SK-MEL-5 (cell line): ENCODE results near the gene MAOA. TPM values are rescaled to one million over a fixed set of nuclear protein-coding genes. Genes with fewer than 3 reads are reported as not detected.
A peak's percentile ranks its signal among the peaks of the same experiment; 100 is the strongest.

Experiments
- DNase-seq: peaks from one replicate; pipeline ENCODE4 v3.0.0-alpha.2; 2016; ENCODE audit warnings: low read depth, low spot score
- in situ Hi-C: cut with HindIII; loops from 2 replicates; pipeline ENCODE4 v1.10.0; 2016; ENCODE audit warnings: low sequenced_read_pairs, high pct_unique_total_duplicates, low pct_unique_long_range_greater_than_20kb
- total RNA-seq: library from RNA; depleted of rRNA; stranded (reverse); fragments of >200 nt; shearing (Covaris generic); gene quantifications from 2 replicates; pipeline ENCODE4 v1.2.3, GENCODE V29; 2014; rRNA removed

MAOA gene
- total RNA-seq, 1 experiment from 2014 or later, result 0.32 TPM

DNA sequence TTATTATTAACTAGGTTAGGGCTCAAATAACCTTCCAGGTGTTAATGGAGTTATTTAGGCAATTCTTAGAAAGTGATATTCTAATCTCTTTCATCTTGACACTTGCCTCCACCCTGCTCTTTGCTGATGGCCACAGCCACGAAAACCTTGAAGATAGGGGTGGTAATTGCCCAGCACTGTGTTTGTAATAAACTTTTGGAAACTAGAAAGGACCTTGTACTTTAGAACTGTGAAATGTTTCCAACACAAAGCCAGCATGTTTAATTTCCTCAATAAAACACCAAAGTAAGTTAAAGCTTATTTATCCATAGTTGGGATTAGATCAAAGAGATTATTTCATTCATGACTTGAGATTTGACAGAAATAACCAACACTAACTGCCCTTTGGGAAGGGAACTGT is 78.3 kb downstream of the MAOA start:
- in situ Hi-C loops, result no loop called here
- DNase-seq, result no peak

DNA sequence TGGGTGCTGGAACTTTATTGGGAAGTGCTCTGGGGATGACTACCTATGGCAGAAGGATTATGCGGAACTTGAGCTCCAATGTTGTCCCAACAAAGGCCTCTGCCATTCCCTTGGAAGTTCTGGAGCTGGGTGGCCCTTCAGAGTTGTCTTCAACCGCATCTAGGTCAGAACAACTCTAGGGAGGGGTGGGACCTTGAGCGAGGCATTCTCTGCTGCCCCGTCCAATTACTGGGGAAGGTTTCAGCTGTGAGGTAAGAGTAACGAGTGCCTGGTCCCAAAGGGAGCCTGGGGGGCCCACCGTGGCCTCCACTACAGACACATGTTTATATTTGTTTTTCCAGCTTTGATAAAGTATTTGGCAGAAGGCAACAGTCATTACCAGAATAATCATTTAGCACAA is 79.4 kb downstream of the MAOA start:
- no peak for DNase-seq
- in situ Hi-C loops, result no loop called here

DNA sequence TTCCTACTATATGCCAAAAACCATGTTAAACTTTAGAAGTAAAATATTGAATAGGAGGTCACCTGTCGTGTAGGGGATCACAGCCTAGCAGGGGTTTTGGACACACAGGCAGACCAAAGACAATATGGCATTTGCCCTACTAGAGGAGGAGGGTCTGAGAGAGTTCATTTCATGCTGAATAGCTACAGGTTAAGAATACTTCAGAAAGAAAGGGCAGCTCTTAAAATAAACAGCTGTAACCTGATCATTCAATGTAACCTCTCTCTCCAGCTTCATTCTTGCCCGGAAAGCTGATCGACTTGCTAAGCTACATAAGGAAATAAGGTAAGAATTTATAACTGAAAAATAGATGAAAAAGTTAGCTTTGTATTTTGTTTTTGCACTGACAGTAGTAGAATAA is 79.9 kb downstream of the MAOA start:
- in situ Hi-C loops, result no loop called here
- no peak for DNase-seq

DNA sequence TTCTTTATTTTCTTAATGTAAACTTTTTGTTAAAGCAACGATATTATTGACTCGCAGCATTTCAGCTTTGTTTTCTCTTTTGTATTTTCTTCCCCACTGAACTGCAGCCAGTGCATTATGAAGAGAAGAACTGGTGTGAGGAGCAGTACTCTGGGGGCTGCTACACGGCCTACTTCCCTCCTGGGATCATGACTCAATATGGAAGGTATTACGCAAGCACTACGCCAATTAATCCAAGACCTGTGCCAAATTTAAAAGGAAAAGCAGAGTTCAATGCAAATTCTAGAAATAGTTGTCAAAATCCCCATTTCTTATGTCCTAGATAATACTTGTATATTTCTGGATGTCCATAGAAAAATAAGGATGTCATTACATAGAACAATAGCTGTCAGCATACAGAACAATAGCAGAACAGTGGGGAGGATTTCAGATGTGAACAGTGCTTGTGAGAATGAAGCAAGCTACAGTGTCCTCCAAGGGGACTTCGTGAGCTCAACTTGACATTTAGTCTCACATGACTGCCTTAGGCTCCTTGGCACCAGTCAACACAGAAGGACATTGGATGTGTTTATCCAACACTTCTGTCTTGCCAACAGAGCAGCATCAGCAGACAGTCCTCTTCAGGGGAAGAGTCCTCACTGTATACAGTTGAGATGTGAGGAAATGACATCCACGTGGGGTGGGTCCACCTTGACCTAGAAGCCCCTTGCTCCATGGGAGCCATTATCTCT is 85.9 kb downstream of the MAOA start:
- DNase-seq, result peak; percentile 0
- in situ Hi-C loops, result no loop called here

DNA sequence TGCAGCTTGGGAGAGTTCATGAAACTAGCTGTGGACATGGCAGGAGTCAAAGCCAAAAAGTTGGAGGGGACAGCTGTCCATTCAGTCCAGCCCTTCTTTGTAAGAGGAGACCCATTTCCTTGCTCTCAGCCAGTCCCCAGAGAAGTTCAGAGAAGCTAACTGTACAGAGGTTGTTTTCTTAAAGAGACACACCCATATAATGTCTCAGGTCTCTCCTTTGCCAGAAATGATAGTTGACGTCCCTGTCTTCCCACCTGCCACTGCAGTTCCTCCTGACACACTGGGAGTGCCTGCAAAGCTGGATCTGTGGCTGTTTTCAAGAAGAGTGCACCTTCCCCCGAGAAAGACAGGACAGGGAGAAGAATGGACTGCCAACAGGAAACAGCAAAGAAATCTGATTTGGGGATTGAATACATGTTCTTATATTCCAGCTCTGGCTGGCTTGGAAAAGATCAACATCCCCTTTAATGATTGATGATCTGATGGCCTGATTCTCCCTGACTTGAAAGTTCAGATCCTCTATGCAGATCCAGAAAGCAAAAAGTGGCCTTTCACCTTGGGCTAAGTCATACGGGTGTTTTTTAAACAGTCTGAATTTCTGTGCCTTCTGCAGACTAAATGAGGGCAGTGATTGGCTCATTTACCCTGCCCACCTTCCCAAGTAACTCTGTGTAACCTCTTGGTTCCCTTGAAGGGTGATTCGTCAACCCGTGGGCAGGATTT is 87.2 kb downstream of the MAOA start:
- in situ Hi-C loops, result no loop called here
- no peak for DNase-seq

DNA sequence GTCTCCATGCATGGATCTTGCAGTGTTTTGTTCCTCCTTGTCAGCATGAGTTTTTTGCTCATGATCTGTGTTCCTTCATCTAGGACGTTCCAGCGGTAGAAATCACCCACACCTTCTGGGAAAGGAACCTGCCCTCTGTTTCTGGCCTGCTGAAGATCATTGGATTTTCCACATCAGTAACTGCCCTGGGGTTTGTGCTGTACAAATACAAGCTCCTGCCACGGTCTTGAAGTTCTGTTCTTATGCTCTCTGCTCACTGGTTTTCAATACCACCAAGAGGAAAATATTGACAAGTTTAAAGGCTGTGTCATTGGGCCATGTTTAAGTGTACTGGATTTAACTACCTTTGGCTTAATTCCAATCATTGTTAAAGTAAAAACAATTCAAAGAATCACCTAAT is 88.2 kb downstream of the MAOA start:
- DNase-seq, result no peak
- in situ Hi-C loops, result no loop called here

DNA sequence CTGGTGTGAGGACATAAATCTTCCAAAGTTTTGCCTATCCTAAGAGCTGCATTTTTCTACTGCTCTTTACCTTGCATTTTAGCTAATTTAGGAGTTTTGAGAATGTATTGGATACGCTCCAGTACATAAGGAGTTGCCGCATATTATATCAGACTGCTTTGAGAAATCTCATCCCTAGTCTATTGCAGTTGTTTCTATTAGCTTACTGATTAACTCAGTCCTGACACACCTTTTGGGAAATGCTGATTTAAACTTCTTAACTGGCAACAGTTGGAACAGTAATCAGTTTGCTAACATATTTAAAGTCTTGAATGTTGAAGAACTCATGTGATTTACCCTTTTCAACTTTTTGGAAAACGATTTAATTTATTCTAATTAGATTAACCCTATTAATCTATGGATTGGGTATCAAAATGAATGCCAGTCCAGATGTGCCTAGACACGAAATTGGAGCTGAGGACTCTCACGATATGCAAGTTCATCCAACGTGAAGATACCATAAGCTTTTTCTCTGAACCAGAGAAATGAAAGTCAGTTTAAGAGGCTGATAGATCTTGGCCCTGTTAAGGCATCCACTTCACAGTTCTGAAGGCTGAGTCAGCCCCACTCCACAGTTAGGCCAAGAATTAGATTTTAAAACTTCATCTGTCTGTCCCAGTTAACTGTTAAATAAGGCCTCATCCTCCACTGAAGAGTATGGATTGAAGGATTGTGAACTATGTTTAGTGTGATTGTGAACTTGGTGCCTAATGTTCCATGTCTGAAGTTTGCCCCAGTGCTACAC is 90.0 kb downstream of the MAOA start:
- in situ Hi-C loops, result no loop called here
- no peak for DNase-seq

DNA sequence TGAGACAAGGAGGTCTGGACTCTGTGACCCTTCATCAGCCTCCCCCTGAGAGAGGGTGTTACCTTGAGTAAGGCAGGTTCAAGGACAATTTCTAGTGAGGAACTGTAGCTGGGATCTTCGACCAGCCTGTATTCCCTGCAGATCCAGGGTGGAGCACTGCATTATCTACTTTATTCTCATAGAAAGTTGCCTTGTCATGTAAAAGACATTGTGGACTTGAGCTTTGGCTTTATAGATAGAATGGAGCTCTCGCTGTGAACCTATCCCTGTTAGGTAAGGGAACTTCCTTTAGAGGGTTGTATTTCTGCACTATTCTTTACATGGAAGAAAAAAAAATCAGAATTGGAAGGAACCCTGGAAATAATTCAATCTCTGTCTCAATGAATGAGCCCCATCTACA is 91.4 kb downstream of the MAOA start:
- no peak for DNase-seq
- in situ Hi-C loops, result no loop called here

DNA sequence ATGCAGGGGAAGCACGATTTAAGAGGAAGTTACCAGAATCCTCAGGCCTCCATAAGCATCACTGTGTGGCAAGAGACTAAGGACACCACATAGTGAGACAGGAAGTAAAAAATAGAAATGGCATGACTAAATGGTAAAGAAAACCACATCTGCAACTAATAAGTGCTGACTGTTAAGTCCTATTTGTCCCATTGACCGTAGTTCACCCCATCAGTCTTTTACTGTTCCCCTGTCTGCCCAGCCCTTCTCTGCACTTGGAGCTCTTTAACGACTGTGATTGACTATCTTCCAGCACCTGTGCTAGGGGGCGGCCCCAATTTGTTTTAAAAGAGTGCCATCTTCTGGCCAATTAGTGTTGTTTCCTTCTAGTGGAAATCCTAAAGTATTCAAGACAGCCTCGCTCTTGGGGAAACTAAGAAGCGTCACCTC is 94.2 kb downstream of the MAOA start:
- in situ Hi-C loops, result no loop called here

DNA sequence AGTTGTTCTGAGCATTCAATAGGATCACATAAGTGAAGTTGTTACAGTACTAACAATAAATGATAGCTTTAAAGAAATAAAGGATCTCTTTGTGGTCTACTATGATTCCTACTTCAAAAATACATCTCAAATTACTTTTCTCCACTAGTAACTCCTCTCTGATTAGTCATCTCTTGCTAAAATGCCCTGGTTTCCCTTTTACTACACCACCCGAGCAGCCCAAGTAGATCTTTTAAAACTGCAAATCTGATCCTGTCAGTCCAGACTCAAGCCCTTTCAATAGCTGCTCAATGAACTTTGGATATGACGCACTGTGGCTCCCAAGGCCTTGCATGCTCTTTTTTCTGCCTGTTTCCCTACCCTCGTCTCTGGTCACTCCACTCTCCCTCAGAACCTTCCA is 97.5 kb downstream of the MAOA start:
- in situ Hi-C loops, result no loop called here
- DNase-seq, result no peak

More for the DNA sequence above, 94.2 kb downstream of the MAOA start:
- peak; percentile 59 for DNase-seq

DNA sequence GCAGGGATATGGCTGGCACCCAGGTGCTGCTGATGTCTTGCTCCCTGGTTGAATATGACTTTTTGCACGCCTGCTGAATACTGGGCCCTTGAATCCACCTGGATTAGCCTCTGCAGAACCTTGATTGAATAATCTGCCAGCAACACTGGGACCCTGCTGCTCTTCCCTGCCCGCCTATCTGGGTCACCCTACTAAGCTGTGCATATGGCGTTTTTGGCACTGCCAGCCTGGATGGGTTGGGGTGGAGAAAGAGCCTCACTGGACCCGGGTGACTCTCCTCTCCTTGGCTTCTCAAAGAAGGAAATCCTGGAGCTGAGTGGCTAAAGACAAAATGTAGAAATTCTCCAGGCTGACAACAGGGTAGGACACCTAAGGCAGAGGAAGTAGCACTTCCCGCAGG is 100.0 kb downstream of the MAOA start:
- DNase-seq, result no peak
- in situ Hi-C loops, result no loop called here

DNA sequence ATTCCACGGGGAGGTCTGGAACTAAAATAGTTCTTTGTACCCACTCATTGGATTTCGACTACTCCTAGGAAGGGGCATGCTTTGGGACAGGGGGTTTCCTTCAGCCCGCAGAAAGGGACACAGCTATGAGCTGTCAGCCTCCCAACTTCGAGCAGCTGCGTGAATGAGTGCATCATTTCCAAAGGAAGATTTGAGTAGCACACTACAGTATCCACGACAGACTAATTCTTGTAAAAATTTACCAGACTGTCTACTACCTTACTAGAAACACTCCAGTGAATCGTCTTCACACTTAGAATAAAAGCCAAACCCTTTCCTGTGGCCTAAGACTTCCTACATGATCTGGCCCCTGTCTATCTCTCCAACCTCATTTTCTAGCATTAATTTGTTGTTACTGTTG is 101.9 kb downstream of the MAOA start:
- in situ Hi-C loops, result no loop called here
- DNase-seq, result no peak

DNA sequence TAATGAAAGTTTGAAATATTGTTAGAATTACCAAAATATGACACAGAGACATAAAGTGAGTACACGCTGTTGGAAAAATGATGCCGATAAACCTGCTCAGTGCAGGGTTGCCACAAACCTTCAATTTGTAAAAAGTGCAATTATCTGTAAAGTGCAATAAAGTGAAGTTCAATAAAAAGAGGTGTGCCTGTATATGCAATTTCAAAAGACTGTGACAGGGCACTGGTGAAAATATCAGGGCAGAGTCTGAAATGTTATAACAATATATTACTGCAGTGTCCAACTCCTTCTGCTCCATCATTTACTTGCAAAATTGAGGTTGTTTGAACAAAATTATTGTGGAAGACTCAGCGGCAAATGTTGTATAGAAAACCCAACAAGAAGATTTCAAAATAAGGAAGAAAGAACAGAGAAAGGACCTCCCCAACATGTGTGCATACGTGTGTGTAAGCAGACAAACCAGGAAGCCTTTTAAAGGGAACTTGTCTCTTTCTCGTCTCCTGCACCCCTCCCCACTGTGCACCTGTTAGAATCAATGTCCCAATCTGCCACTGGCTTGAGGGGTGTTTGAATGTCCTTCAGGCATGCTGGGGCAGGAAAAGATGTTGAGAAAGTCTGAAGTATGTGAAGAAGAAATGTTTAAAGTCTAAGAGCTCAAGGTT is 130.0 kb downstream of the MAOA start:
- in situ Hi-C loops, result no loop called here
- DNase-seq, result no peak

Other genes starting within 250 kb of the MAOA start
- not detected in 2 replicates for gene MAOB, start 226.2 kb downstream of the MAOA start, total RNA-seq